Transverse colon (tissue), 3 donors: ENCODE results near the gene AUH.

ENCODE experiments used
- CTCF ChIP-seq, 5 experiments: fragments of 200-600 bp in 3 of 5; fragments of 450-650 bp in 2 of 5; sonication (generic) in 3 of 5; IDR thresholded peaks; 1 replicate in 2 of 5; 2 replicates in 3 of 5; pipeline ENCODE4 v1.5.1; 2016 to 2017; ENCODE audit warnings: antibody characterized with exemption in 5 of 5, inconsistent platforms in 3 of 5, mild to moderate bottlenecking in 2 of 5, moderate library complexity in 1 of 5
- EP300 ChIP-seq: sonication (generic); formaldehyde crosslinking; IDR thresholded peaks from one replicate; pipeline ENCODE4 v1.6.1; 2017; ENCODE audit warnings: antibody characterized with exemption, low read depth
- POLR2A ChIP-seq: fragments of 450-650 bp; IDR thresholded peaks from one replicate; pipeline ENCODE4 v1.6.1; 2016; ENCODE audit warnings: antibody characterized with exemption, mild to moderate bottlenecking, moderate library complexity

- TF ChIP-seq POLR2A (no peak), EP300 (no peak), CTCF (IDR thresholded peaks at IDR 0.05) (no peak)
Measured at GRCh38 chr9:91342575-91342974, 19.1 kb downstream of the AUH start.
